ENCODE results near the gene TRA2B. TPM values are rescaled to one million over a fixed set of nuclear protein-coding genes. Genes with fewer than 3 reads are reported as not detected.

Gene TRA2B
- total RNA-seq, 1 donor from 2014 or later = 42.7 TPM

GRCh38 chr3:185936273-185936629, 1.6 kb downstream of the TRA2B start:
- no peak for DNase-seq
- H3K4me3 ChIP-seq = peak overlapping the region; percentile 98
- no peaks in the 10 kb centered on the region for H3K9me3 ChIP-seq (replicated peaks)
- peak overlapping the region; percentile 100 for H3K27ac ChIP-seq (replicated peaks)
- no peaks in the 10 kb centered on the region for H3K36me3 ChIP-seq
- TF ChIP-seq CTCF (IDR thresholded peaks at IDR 0.05; ENCODE audit: borderline replicate concordance) = no peak
- peaks cover 65% of the 10 kb centered on the region for H3K4me1 ChIP-seq
- no peaks in the 10 kb centered on the region for H3K27me3 ChIP-seq (ENCODE audit: low read depth)
- intact Hi-C loops (cut with micrococcal nuclease) = no loop called here

- no peaks in the 10 kb centered on the region for H3K9me3 ChIP-seq (replicated peaks)
- intact Hi-C loops (cut with micrococcal nuclease) = no loop called here
- H3K4me1 ChIP-seq = peaks cover 71% of the 10 kb centered on the region
Measured at GRCh38 chr3:185935465-185936272, 2.1 kb downstream of the TRA2B start.

GRCh38 chr3:185934767-185935464, 2.9 kb downstream of the TRA2B start:
- no peak for DNase-seq
- peak overlapping the region; percentile 100 for H3K27ac ChIP-seq (replicated peaks)
- intact Hi-C loops (cut with micrococcal nuclease) = no loop called here
- H3K9me3 ChIP-seq (replicated peaks) = no peaks in the 10 kb centered on the region
- H3K4me1 ChIP-seq = peaks cover 79% of the 10 kb centered on the region
- H3K36me3 ChIP-seq = no peaks in the 10 kb centered on the region
- no peaks in the 10 kb centered on the region for H3K27me3 ChIP-seq (ENCODE audit: low read depth)
- peak overlapping the region; percentile 98 for H3K4me3 ChIP-seq
- TF ChIP-seq CTCF (IDR thresholded peaks at IDR 0.05; ENCODE audit: borderline replicate concordance) = no peak

More at GRCh38 chr3:185935465-185936272, 2.1 kb downstream of the TRA2B start:
- TF ChIP-seq CTCF (IDR thresholded peaks at IDR 0.05; ENCODE audit: borderline replicate concordance) = no peak
- Histone ChIP-seq H3K27me3 (ENCODE audit: low read depth) (no peaks in the 10 kb centered on the region), H3K4me3 (peak overlapping the region; percentile 98), H3K27ac (replicated peaks) (peak overlapping the region; percentile 100), H3K36me3 (no peaks in the 10 kb centered on the region)
- DNase-seq = no peak

GRCh38 chr3:185934174-185934557, 3.6 kb downstream of the TRA2B start:
- intact Hi-C loops (cut with micrococcal nuclease) = no loop called here
- H3K27ac ChIP-seq (replicated peaks) = no peak overlapping the region
- peak overlapping the region; percentile 98 for H3K4me3 ChIP-seq
- TF ChIP-seq CTCF (IDR thresholded peaks at IDR 0.05; ENCODE audit: borderline replicate concordance) = no peak
- no peaks in the 10 kb centered on the region for H3K27me3 ChIP-seq (ENCODE audit: low read depth)
- H3K4me1 ChIP-seq = peaks cover 86% of the 10 kb centered on the region
- DNase-seq = no peak
- no peaks in the 10 kb centered on the region for H3K36me3 ChIP-seq
- no peaks in the 10 kb centered on the region for H3K9me3 ChIP-seq (replicated peaks)

GRCh38 chr3:185933374-185934173, 4.2 kb downstream of the TRA2B start:
- H3K4me3 ChIP-seq = peak overlapping the region; percentile 98
- peaks cover 92% of the 10 kb centered on the region for H3K4me1 ChIP-seq
- H3K27ac ChIP-seq (replicated peaks) = no peak overlapping the region
- no peaks in the 10 kb centered on the region for H3K9me3 ChIP-seq (replicated peaks)
- intact Hi-C loops (cut with micrococcal nuclease) = no loop called here
- H3K36me3 ChIP-seq = no peaks in the 10 kb centered on the region
- H3K27me3 ChIP-seq (ENCODE audit: low read depth) = no peaks in the 10 kb centered on the region
- TF ChIP-seq CTCF (IDR thresholded peaks at IDR 0.05; ENCODE audit: borderline replicate concordance) = no peak
- DNase-seq = no peak
